ENCODE results near the gene FGF12. TPM values are rescaled to one million over a fixed set of nuclear protein-coding genes. Genes with fewer than 3 reads are reported as not detected.

The FGF12 gene
- total RNA-seq, 1 donor from 2014 or later = 7.0 TPM

DNA sequence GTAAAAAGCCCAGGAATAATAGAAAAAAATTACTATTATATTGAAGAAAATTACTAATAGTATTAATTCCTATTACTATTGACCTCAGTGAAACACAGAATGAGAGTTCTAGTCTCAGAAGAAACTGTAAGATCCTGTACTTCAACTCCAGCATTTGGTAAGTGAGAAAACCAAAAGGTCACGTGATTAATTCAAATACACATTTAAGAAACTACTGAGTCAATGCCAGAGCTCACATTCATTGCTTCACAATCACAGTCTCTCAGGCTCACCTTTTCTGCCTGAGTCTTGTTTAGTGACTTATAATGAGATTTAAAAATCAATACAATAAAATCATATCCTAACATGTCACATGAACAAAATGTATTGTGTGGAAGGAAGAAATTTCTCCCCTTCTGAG lies 556.1 kb downstream of the FGF12 start:
- H3K9me3 ChIP-seq (ENCODE audit: low read depth) = no peaks in the 10 kb centered on the region

DNA sequence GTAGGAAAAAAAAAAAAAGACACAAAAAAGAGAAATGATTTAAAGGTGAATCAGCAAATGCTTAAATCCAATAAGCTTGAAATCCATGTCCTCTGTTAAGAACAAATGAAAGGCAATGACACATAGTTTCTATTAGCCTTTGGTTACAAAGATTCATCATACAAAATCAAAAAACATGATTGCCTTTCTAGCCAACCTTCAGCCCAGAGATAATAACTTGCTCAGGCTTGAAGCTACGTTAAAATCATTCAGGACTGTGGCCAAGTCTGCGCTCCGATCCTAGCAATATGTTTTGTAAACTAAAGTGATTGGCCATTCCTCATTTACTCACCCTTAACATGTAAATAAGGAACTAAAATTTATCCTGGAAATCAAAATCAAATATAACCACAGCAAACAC lies 556.7 kb downstream of the FGF12 start:
- H3K27me3 ChIP-seq = no peaks in the 10 kb centered on the region
- no peak overlapping the region for H2AFZ ChIP-seq (replicated peaks)
- Mint-ChIP-seq H3K4me3 (no peak overlapping the region), H3K36me3 (peaks cover 26% of the 10 kb centered on the region), H3K9me3 (peaks cover 2% of the 10 kb centered on the region), H3K4me1 (peaks cover 5% of the 10 kb centered on the region), H3K27me3 (ENCODE audit: insufficient read depth, low read depth) (peaks cover 5% of the 10 kb centered on the region), H3K27ac (no peak overlapping the region)
- no peaks in the 10 kb centered on the region for H3K79me2 ChIP-seq (ENCODE audit: low read depth)
- H3K4me2 ChIP-seq = no peak overlapping the region
- DNase-seq (ENCODE audit: low spot score) = no peak
- no peaks in the 10 kb centered on the region for H3K4me1 ChIP-seq
- no peak overlapping the region for H3K4me3 ChIP-seq
- H3K9me3 ChIP-seq (ENCODE audit: low read depth) = no peaks in the 10 kb centered on the region
- TF ChIP-seq EZH2phosphoT487 (IDR thresholded peaks at IDR 0.05) (no peak), EZH2 (IDR thresholded peaks at IDR 0.05) (no peak)
- TF ChIP-seq, protein P1, sequence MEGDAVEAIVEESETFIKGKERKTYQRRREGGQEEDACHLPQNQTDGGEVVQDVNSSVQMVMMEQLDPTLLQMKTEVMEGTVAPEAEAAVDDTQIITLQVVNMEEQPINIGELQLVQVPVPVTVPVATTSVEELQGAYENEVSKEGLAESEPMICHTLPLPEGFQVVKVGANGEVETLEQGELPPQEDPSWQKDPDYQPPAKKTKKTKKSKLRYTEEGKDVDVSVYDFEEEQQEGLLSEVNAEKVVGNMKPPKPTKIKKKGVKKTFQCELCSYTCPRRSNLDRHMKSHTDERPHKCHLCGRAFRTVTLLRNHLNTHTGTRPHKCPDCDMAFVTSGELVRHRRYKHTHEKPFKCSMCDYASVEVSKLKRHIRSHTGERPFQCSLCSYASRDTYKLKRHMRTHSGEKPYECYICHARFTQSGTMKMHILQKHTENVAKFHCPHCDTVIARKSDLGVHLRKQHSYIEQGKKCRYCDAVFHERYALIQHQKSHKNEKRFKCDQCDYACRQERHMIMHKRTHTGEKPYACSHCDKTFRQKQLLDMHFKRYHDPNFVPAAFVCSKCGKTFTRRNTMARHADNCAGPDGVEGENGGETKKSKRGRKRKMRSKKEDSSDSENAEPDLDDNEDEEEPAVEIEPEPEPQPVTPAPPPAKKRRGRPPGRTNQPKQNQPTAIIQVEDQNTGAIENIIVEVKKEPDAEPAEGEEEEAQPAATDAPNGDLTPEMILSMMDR (IDR thresholded peaks at IDR 0.05) = no peak
- H3K9ac ChIP-seq = no peak overlapping the region
- H4K20me1 ChIP-seq (ENCODE audit: low read depth) = no peaks in the 10 kb centered on the region
- H3K36me3 ChIP-seq = no peaks in the 10 kb centered on the region
- H3K27ac ChIP-seq = no peak overlapping the region
- no peaks in the 10 kb centered on the region for H3F3A ChIP-seq (ENCODE audit: low read depth)

More for the DNA sequence above, 556.1 kb downstream of the FGF12 start:
- H3K4me1 Mint-ChIP-seq = peaks cover 5% of the 10 kb centered on the region
- Histone ChIP-seq H3K27me3 (no peaks in the 10 kb centered on the region), H3K79me2 (ENCODE audit: low read depth) (no peaks in the 10 kb centered on the region), H4K20me1 (ENCODE audit: low read depth) (no peaks in the 10 kb centered on the region), H2AFZ (replicated peaks) (no peak overlapping the region), H3K4me1 (no peaks in the 10 kb centered on the region), H3K4me2 (no peak overlapping the region), H3K9ac (no peak overlapping the region), H3K27ac (no peak overlapping the region), H3K4me3 (no peak overlapping the region), H3K36me3 (no peaks in the 10 kb centered on the region), H3F3A (ENCODE audit: low read depth) (no peaks in the 10 kb centered on the region)
- no peak overlapping the region for H3K4me3 Mint-ChIP-seq
- peaks cover 7% of the 10 kb centered on the region for H3K9me3 Mint-ChIP-seq
- no peak for DNase-seq (ENCODE audit: low spot score)
- peaks cover 28% of the 10 kb centered on the region for H3K36me3 Mint-ChIP-seq
- TF ChIP-seq, protein P1 (IDR thresholded peaks at IDR 0.05) = no peak
- TF ChIP-seq EZH2 (IDR thresholded peaks at IDR 0.05) = no peak
- TF ChIP-seq EZH2phosphoT487 (IDR thresholded peaks at IDR 0.05) = no peak
- peaks cover 5% of the 10 kb centered on the region for H3K27me3 Mint-ChIP-seq (ENCODE audit: insufficient read depth, low read depth)
- H3K27ac Mint-ChIP-seq = no peak overlapping the region

DNA sequence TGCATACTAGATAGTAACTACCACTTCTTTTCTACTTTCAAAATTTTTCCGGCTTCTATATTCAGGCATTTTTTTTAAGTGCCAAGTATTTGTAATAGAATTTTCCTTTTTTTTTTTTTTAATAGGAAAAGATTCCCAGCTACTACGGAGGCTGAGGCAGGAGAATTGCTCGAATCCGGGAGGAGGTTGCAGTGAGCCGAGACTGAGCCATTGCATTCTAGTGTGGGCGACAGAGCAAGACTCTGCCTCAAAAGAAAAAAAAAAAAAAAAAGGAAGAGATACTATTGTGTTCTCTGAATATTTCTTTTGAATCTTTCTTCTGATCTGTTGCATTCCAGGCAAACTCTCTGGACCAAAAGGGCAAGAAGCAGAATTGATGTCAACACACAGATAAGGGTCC lies 557.3 kb downstream of the FGF12 start:
- Mint-ChIP-seq H3K4me1 (peaks cover 5% of the 10 kb centered on the region), H3K27me3 (ENCODE audit: insufficient read depth, low read depth) (peaks cover 5% of the 10 kb centered on the region), H3K9me3 (no peaks in the 10 kb centered on the region), H3K36me3 (peaks cover 24% of the 10 kb centered on the region), H3K27ac (no peak overlapping the region), H3K4me3 (no peak overlapping the region)
- no peak overlapping the region for H3K4me2 ChIP-seq
- TF ChIP-seq, protein P1 (IDR thresholded peaks at IDR 0.05) = no peak
- TF ChIP-seq EZH2 (IDR thresholded peaks at IDR 0.05) (no peak), EZH2phosphoT487 (IDR thresholded peaks at IDR 0.05) (no peak)
- H3K27me3 ChIP-seq = no peaks in the 10 kb centered on the region
- no peaks in the 10 kb centered on the region for H3K4me1 ChIP-seq
- no peak overlapping the region for H2AFZ ChIP-seq (replicated peaks)
- H3K9ac ChIP-seq = no peak overlapping the region
- no peaks in the 10 kb centered on the region for H3K9me3 ChIP-seq (ENCODE audit: low read depth)
- no peaks in the 10 kb centered on the region for H3K79me2 ChIP-seq (ENCODE audit: low read depth)
- H3K36me3 ChIP-seq = no peaks in the 10 kb centered on the region
- no peak overlapping the region for H3K4me3 ChIP-seq
- H3F3A ChIP-seq (ENCODE audit: low read depth) = no peaks in the 10 kb centered on the region
- H3K27ac ChIP-seq = no peak overlapping the region
- no peak for DNase-seq (ENCODE audit: low spot score)
- H4K20me1 ChIP-seq (ENCODE audit: low read depth) = no peaks in the 10 kb centered on the region
